H9 (cell line): ENCODE results near the gene OR6B3. TPM values are rescaled to one million over a fixed set of nuclear protein-coding genes. Genes with fewer than 3 reads are reported as not detected.

ENCODE experiments used
- DNase-seq: peaks from one replicate; pipeline ENCODE4 v3.0.0-alpha.2; 2017
- H2AFZ ChIP-seq: one replicate; pipeline ENCODE4 v1.6.1; 2013; ENCODE audit warnings: mild to moderate bottlenecking, low read length, control low read depth, moderate library complexity
- H2AK5ac ChIP-seq: 2 replicates; pipeline ENCODE4 v1.6.1; 2013; ENCODE audit warnings: low read length, control low read depth, mixed read lengths; ENCODE audit not compliant: insufficient read length
- H2BK120ac ChIP-seq: one replicate; pipeline ENCODE4 v1.6.1; 2013; ENCODE audit warnings: low read depth, mild to moderate bottlenecking, low read length, control low read depth, inconsistent platforms; ENCODE audit not compliant: poor library complexity, severe bottlenecking
- H2BK12ac ChIP-seq: 2 replicates; pipeline ENCODE4 v1.6.1; 2013; ENCODE audit warnings: low read length, control low read depth, mixed read lengths, low read depth; ENCODE audit not compliant: insufficient read length
- H2BK15ac ChIP-seq: 2 replicates; pipeline ENCODE4 v1.6.1; 2013; ENCODE audit warnings: low read depth, low read length, control low read depth
- H2BK20ac ChIP-seq: one replicate; pipeline ENCODE4 v1.6.1; 2013; ENCODE audit warnings: low read depth, mild to moderate bottlenecking, low read length, control low read depth, inconsistent platforms; ENCODE audit not compliant: poor library complexity, severe bottlenecking
- H2BK5ac ChIP-seq: 2 replicates; pipeline ENCODE4 v1.6.1; 2013; ENCODE audit warnings: low read length, control low read depth, mixed read lengths; ENCODE audit not compliant: insufficient read length
- H3K14ac ChIP-seq: 2 replicates; pipeline ENCODE4 v1.6.1; 2013; ENCODE audit warnings: low read length, control low read depth; ENCODE audit not compliant: insufficient read depth
- H3K18ac ChIP-seq: 2 replicates; pipeline ENCODE4 v1.6.1; 2013; ENCODE audit warnings: low read depth, mild to moderate bottlenecking, mixed read lengths, low read length, control low read depth; ENCODE audit not compliant: insufficient read length
- H3K23ac ChIP-seq: 2 replicates; pipeline ENCODE4 v1.6.1; 2013; ENCODE audit warnings: low read length, control low read depth, mixed read lengths, low read depth; ENCODE audit not compliant: insufficient read length
- H3K23me2 ChIP-seq: 2 replicates; pipeline ENCODE4 v1.6.1; 2013; ENCODE audit warnings: low read depth, mild to moderate bottlenecking, mixed read lengths, low read length, control low read depth; ENCODE audit not compliant: insufficient read length, poor library complexity, severe bottlenecking
- H3K27ac ChIP-seq: 2 replicates; pipeline ENCODE4 v1.5.1; 2013; ENCODE audit warnings: low read length, control low read depth, mixed read lengths, low read depth; ENCODE audit not compliant: insufficient read length
- H3K27me3 ChIP-seq: 2 replicates; pipeline ENCODE4 v1.6.1; 2013; ENCODE audit warnings: low read length, control low read depth, inconsistent platforms; ENCODE audit not compliant: insufficient read depth
- H3K4ac ChIP-seq: 2 replicates; pipeline ENCODE4 v1.6.1; 2013; ENCODE audit warnings: low read depth, mild to moderate bottlenecking, control low read depth, inconsistent platforms, low read length, moderate library complexity
- H3K4me1 ChIP-seq: 2 replicates; pipeline ENCODE4 v1.6.1; 2013; ENCODE audit warnings: low read length, control low read depth, inconsistent platforms; ENCODE audit not compliant: insufficient read depth
- H3K4me2 ChIP-seq: 2 replicates; pipeline ENCODE4 v1.6.1; 2013; ENCODE audit warnings: low read length, control low read depth, mixed read lengths; ENCODE audit not compliant: insufficient read length, insufficient read depth
- H3K56ac ChIP-seq: 2 replicates; pipeline ENCODE4 v1.6.1; 2013; ENCODE audit warnings: low read depth, mild to moderate bottlenecking, mixed read lengths, low read length, control low read depth; ENCODE audit not compliant: insufficient read length
- H3K79me1 ChIP-seq: 2 replicates; pipeline ENCODE4 v1.6.1; 2013; ENCODE audit warnings: low read depth, mild to moderate bottlenecking, moderate library complexity, low read length, control low read depth, inconsistent platforms; ENCODE audit not compliant: insufficient read depth, poor library complexity, severe bottlenecking
- H3K79me2 ChIP-seq: 2 replicates; pipeline ENCODE4 v1.6.1; 2013; ENCODE audit warnings: low read length, control low read depth, inconsistent platforms; ENCODE audit not compliant: insufficient read depth
- H3K9ac ChIP-seq: 2 replicates; pipeline ENCODE4 v1.6.1; 2013; ENCODE audit warnings: low read length, control low read depth, mixed read lengths; ENCODE audit not compliant: insufficient read length; ENCODE audit errors: extremely low read depth
- H3K9me3 ChIP-seq: one replicate; pipeline ENCODE4 v1.6.1; 2013; ENCODE audit warnings: low read depth, low read length, inconsistent platforms; ENCODE audit not compliant: control insufficient read depth
- H3T11ph ChIP-seq: one replicate; pipeline ENCODE4 v1.6.1; 2013; ENCODE audit warnings: mild to moderate bottlenecking, low read length, control low read depth, inconsistent platforms
- H4K20me1 ChIP-seq: one replicate; pipeline ENCODE4 v1.6.1; 2013; ENCODE audit not compliant: control insufficient read depth, insufficient read length, insufficient read depth
- H4K5ac ChIP-seq: 2 replicates; pipeline ENCODE4 v1.6.1; 2013; ENCODE audit warnings: low read depth, mild to moderate bottlenecking, mixed read lengths, low read length, control low read depth; ENCODE audit not compliant: insufficient read length
- H4K8ac ChIP-seq: replicated peaks from 2 replicates; pipeline ENCODE4 v1.6.1; 2013; ENCODE audit warnings: low read length, control low read depth, mixed read lengths, low read depth; ENCODE audit not compliant: insufficient read length
- H4K91ac ChIP-seq: 2 replicates; pipeline ENCODE4 v1.6.1; 2013; ENCODE audit warnings: low read depth, mild to moderate bottlenecking, moderate library complexity, mixed read lengths, low read length, control low read depth; ENCODE audit not compliant: insufficient read length
- H3K27ac Mint-ChIP-seq, 3 experiments: 2 replicates in 2 of 3; 3 replicates in 1 of 3; pipeline ENCODE4 v1.8.0; 2020 to 2021; ENCODE audit warnings: mixed read lengths in 3 of 3, mild to moderate bottlenecking in 1 of 3, moderate library complexity in 1 of 3
- H3K27me3 Mint-ChIP-seq: 2 replicates; pipeline ENCODE4 v1.8.0; 2021; ENCODE audit warnings: low read depth, mild to moderate bottlenecking, moderate library complexity, mixed read lengths
- H3K36me3 Mint-ChIP-seq, 3 experiments: 2 replicates in 2 of 3; 3 replicates in 1 of 3; pipeline ENCODE4 v1.8.0; 2020 to 2021; ENCODE audit warnings: low read depth in 3 of 3, mixed read lengths in 3 of 3; ENCODE audit not compliant: insufficient read depth in 1 of 3
- H3K4me1 Mint-ChIP-seq, 2 experiments: 2 replicates each; pipeline ENCODE4 v1.8.0; 2020; ENCODE audit warnings: mixed read lengths in 2 of 2
- H3K4me3 Mint-ChIP-seq, 2 experiments: 2 replicates in 1 of 2; 3 replicates in 1 of 2; pipeline ENCODE4 v1.8.0; 2020 to 2021; ENCODE audit warnings: mild to moderate bottlenecking in 2 of 2, mixed read lengths in 2 of 2, moderate library complexity in 1 of 2
- H3K9me3 Mint-ChIP-seq, 2 experiments: 2 replicates in 1 of 2; 3 replicates in 1 of 2; pipeline ENCODE4 v1.8.0; 2020; ENCODE audit warnings: mild to moderate bottlenecking in 2 of 2, mixed read lengths in 2 of 2, moderate library complexity in 1 of 2
- WGBS: extraction: QIAGEN DNeasy Blood & Tissue Kit; methylation state at CpG from one replicate; pipeline ENCODE4 v1.1.7; 2013; ENCODE audit warnings: missing lambda C conversion rate, low lambda C conversion rate, mixed read lengths; ENCODE audit not compliant: insufficient read length; ENCODE audit errors: extremely low coverage; 5-methylcytosine and 5-hydroxymethylcytosine counted together
- total RNA-seq: library from RNA; stranded (reverse); gene quantifications from 2 replicates; pipeline ENCODE4 v1.2.1, GENCODE V29; 2021
- TF ChIP-seq, protein P1 (sequence below): fragments of 200-600 bp; sonication (generic); conservative IDR thresholded peaks from 3 replicates; pipeline ENCODE4 v1.8.0; 2021; ENCODE audit warnings: antibody characterized with exemption, mild to moderate bottlenecking

The OR6B3 gene
- total RNA-seq, 1 experiment from 2014 or later: not detected

DNA sequence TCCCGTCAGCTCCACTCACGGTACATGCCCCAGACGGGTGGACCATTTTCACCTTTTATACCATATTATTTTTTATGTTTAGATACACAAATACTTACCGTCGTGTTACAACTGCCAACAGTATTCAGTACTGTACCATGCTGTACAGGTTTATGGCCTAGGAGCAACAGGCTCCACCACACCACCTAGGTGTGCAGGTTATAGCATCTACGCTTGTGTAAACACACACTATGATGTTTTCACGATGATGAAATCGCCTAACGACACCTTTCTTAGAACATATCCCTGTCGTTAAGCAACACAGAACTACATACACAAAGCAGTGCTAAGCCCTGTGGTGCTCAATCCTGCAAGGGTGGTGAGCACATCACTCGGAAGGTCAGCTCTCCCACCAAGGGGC lies 52.6 kb downstream of the OR6B3 start:
- WGBS: no CpG with 5 or more reads among the region's 11 CpGs
- no peak overlapping the region for H2BK5ac ChIP-seq
- no peak overlapping the region for H2BK12ac ChIP-seq
- H2BK20ac ChIP-seq: no peak overlapping the region
- H3K9me3 Mint-ChIP-seq: no peaks in the 10 kb centered on the region
- no peak overlapping the region for H3K9ac ChIP-seq
- no peaks in the 10 kb centered on the region for H3K23me2 ChIP-seq
- H3K27ac Mint-ChIP-seq: no peak overlapping the region
- H3K14ac ChIP-seq: no peak overlapping the region
- H3K36me3 Mint-ChIP-seq: peaks cover 24 to 68% (median 56%) of the 10 kb centered on the region in 3 experiments; a peak in 6 of 7 replicates
- H2AK5ac ChIP-seq: no peak overlapping the region
- peaks cover 5 to 9% of the 10 kb centered on the region in 2 experiments for H3K4me1 Mint-ChIP-seq
- no peak overlapping the region for H3K56ac ChIP-seq
- no peak overlapping the region for H3K4me3 Mint-ChIP-seq
- TF ChIP-seq, protein P1, sequence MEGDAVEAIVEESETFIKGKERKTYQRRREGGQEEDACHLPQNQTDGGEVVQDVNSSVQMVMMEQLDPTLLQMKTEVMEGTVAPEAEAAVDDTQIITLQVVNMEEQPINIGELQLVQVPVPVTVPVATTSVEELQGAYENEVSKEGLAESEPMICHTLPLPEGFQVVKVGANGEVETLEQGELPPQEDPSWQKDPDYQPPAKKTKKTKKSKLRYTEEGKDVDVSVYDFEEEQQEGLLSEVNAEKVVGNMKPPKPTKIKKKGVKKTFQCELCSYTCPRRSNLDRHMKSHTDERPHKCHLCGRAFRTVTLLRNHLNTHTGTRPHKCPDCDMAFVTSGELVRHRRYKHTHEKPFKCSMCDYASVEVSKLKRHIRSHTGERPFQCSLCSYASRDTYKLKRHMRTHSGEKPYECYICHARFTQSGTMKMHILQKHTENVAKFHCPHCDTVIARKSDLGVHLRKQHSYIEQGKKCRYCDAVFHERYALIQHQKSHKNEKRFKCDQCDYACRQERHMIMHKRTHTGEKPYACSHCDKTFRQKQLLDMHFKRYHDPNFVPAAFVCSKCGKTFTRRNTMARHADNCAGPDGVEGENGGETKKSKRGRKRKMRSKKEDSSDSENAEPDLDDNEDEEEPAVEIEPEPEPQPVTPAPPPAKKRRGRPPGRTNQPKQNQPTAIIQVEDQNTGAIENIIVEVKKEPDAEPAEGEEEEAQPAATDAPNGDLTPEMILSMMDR: no peak
- no peaks in the 10 kb centered on the region for H3K9me3 ChIP-seq
- no peaks in the 10 kb centered on the region for H3K27me3 ChIP-seq
- H2BK120ac ChIP-seq: no peak overlapping the region
- H2AFZ ChIP-seq: no peak overlapping the region
- H4K5ac ChIP-seq: no peak overlapping the region
- H3K79me2 ChIP-seq: no peaks in the 10 kb centered on the region
- DNase-seq: no peak
- H3K4me2 ChIP-seq: no peak overlapping the region
- no peak overlapping the region for H2BK15ac ChIP-seq
- no peaks in the 10 kb centered on the region for H4K20me1 ChIP-seq
- no peak overlapping the region for H3K18ac ChIP-seq
- H4K91ac ChIP-seq: no peak overlapping the region
- no peak overlapping the region for H3K27ac ChIP-seq
- H3K27me3 Mint-ChIP-seq: no peaks in the 10 kb centered on the region
- no peaks in the 10 kb centered on the region for H3K4me1 ChIP-seq
- no peak overlapping the region for H3K4ac ChIP-seq
- H3K79me1 ChIP-seq: no peaks in the 10 kb centered on the region
- H3T11ph ChIP-seq: no peak overlapping the region
- H4K8ac ChIP-seq: no peak overlapping the region
- H3K23ac ChIP-seq: no peak overlapping the region
